OCI-LY1 (cell line): ENCODE results near the gene STEEP1.

ENCODE experiments used
- CTCF ChIP-seq: fragments of 200-600 bp; sonication (generic), shearing (Covaris generic); IDR thresholded peaks from 2 replicates; pipeline ENCODE4 v1.5.1; 2017; ENCODE audit warnings: mild to moderate bottlenecking, antibody characterized with exemption, low read length, moderate library complexity, mixed read lengths
- EZH2 ChIP-seq: fragments of 200-600 bp; sonication (generic), shearing (Covaris generic); IDR thresholded peaks from 2 replicates; pipeline ENCODE4 v1.8.0; 2017; ENCODE audit warnings: borderline replicate concordance, mixed run types, mild to moderate bottlenecking, antibody characterized with exemption, low read length, moderate library complexity, mixed read lengths

GRCh38 chrX:119604766-119605463 lies 39.7 kb upstream of the STEEP1 start:
- TF ChIP-seq CTCF (no peak), EZH2 (no peak)
